HepG2 (cell line): ENCODE measurements around the gene CSMD2.

Experiments used
- CBFB ChIP-seq: sonication (generic); formaldehyde crosslinking; IDR thresholded peaks from 2 replicates; pipeline ENCODE4 v1.4.0; 2020; ENCODE audit warnings: missing genetic modification reagents
- CTCF ChIP-seq: sonication (generic); formaldehyde crosslinking; IDR thresholded peaks from 2 replicates; pipeline ENCODE4 v1.5.0; 2020; ENCODE audit warnings: mild to moderate bottlenecking, missing genetic modification reagents, moderate library complexity
- EZH2 ChIP-seq: conservative IDR thresholded peaks from 2 replicates; pipeline ENCODE4 v1.6.1; 2012; ENCODE audit warnings: mild to moderate bottlenecking, low read depth, low read length, moderate library complexity
- FIP1L1 ChIP-seq: fragments of 200-400 bp; formaldehyde crosslinking; IDR thresholded peaks from 2 replicates; pipeline ENCODE4 v1.6.1; 2018; ENCODE audit warnings: low read depth, mild to moderate bottlenecking, low read length, moderate library complexity, borderline replicate concordance; ENCODE audit not compliant: insufficient read depth
- GTF2F1 ChIP-seq: fragments of 150-350 bp; IDR thresholded peaks from 2 replicates; pipeline ENCODE4 v1.6.1; 2014; ENCODE audit warnings: low read length
- HIC2 ChIP-seq: sonication (generic); formaldehyde crosslinking; IDR thresholded peaks from 2 replicates; pipeline ENCODE4 v1.9.0; 2022; ENCODE audit warnings: low read depth, missing genetic modification reagents
- MLX ChIP-seq: IDR thresholded peaks from 2 replicates; pipeline ENCODE4 v1.6.1; 2016
- PHF20 ChIP-seq: sonication (generic); formaldehyde crosslinking; IDR thresholded peaks from 2 replicates; pipeline ENCODE4 v1.5.0; 2020; ENCODE audit warnings: mild to moderate bottlenecking, missing genetic modification reagents
- POLR2AphosphoS2 ChIP-seq: IDR thresholded peaks from 2 replicates; pipeline ENCODE4 v1.6.1; 2011; ENCODE audit warnings: low read depth, low read length, improper control_type of control experiment
- POLR2AphosphoS5 ChIP-seq: IDR thresholded peaks from 2 replicates; pipeline ENCODE4 v1.6.1; 2012; ENCODE audit warnings: low read depth, low read length
- ZFP1 ChIP-seq: IDR thresholded peaks from 2 replicates; pipeline ENCODE4 v1.6.1; 2016
- ZFP36L2 ChIP-seq: sonication (generic); formaldehyde crosslinking; IDR thresholded peaks from 2 replicates; pipeline ENCODE4 v1.4.0; 2020; ENCODE audit warnings: missing genetic modification reagents
- ZNF629 ChIP-seq: sonication (generic); formaldehyde crosslinking; conservative IDR thresholded peaks from 2 replicates; pipeline ENCODE4 v1.5.0; 2020; ENCODE audit warnings: missing genetic modification reagents
- TF ChIP-seq, protein P1 (sequence below): sonication (generic); formaldehyde crosslinking; IDR thresholded peaks from 2 replicates; pipeline ENCODE4 v1.4.0; 2020; ENCODE audit warnings: missing genetic modification reagents

GRCh38 chr1:34153246-34153645 lies 11.8 kb downstream of the CSMD2 start:
- no peak for TF ChIP-seq ZNF629 (CRISPR knock-in tag)
- TF ChIP-seq MLX (CRISPR knock-in tag), result no peak
- no peak for TF ChIP-seq CTCF
- TF ChIP-seq EZH2, result no peak
- TF ChIP-seq PHF20 (CRISPR knock-in tag), result no peak
- no peak for TF ChIP-seq CBFB
- no peak for TF ChIP-seq GTF2F1
- no peak for TF ChIP-seq ZFP36L2
- TF ChIP-seq POLR2AphosphoS2, result no peak
- no peak for TF ChIP-seq FIP1L1
- no peak for TF ChIP-seq HIC2 (CRISPR knock-in tag)
- TF ChIP-seq, protein P1, sequence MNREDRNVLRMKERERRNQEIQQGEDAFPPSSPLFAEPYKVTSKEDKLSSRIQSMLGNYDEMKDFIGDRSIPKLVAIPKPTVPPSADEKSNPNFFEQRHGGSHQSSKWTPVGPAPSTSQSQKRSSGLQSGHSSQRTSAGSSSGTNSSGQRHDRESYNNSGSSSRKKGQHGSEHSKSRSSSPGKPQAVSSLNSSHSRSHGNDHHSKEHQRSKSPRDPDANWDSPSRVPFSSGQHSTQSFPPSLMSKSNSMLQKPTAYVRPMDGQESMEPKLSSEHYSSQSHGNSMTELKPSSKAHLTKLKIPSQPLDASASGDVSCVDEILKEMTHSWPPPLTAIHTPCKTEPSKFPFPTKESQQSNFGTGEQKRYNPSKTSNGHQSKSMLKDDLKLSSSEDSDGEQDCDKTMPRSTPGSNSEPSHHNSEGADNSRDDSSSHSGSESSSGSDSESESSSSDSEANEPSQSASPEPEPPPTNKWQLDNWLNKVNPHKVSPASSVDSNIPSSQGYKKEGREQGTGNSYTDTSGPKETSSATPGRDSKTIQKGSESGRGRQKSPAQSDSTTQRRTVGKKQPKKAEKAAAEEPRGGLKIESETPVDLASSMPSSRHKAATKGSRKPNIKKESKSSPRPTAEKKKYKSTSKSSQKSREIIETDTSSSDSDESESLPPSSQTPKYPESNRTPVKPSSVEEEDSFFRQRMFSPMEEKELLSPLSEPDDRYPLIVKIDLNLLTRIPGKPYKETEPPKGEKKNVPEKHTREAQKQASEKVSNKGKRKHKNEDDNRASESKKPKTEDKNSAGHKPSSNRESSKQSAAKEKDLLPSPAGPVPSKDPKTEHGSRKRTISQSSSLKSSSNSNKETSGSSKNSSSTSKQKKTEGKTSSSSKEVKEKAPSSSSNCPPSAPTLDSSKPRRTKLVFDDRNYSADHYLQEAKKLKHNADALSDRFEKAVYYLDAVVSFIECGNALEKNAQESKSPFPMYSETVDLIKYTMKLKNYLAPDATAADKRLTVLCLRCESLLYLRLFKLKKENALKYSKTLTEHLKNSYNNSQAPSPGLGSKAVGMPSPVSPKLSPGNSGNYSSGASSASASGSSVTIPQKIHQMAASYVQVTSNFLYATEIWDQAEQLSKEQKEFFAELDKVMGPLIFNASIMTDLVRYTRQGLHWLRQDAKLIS (CRISPR knock-in tag), result no peak
- TF ChIP-seq ZFP1, result no peak
- TF ChIP-seq POLR2AphosphoS5, result no peak
